ENCODE results near the gene WLS.

- TF ChIP-seq POLR2AphosphoS5 (IDR thresholded peaks at IDR 0.05; ENCODE audit: borderline replicate concordance, low read depth, low read length) (no peak), EZH2 (IDR thresholded peaks at IDR 0.05) (no peak), FOXP2 (optimal IDR thresholded peaks at IDR 0.05; ENCODE audit: control extremely low read depth, extremely low read length, insufficient read depth) (no peak)
Measured at GRCh38 chr1:68103011-68103545, 129.2 kb downstream of the WLS start.
